GM21723 (cell line): ENCODE results near the gene SLX9.
"Not testable (repeated sequence)": the region's sequence is repeated elsewhere in the genome, so short reads cannot be mapped to it uniquely, and the experiment has no call there.

ENCODE experiments used
- ATAC-seq: cut with Tn5 transposase; IDR thresholded peaks from one replicate; pipeline ENCODE4 v1.9.1; 2021; ENCODE audit warnings: mild to moderate bottlenecking, moderate library complexity; ENCODE audit not compliant: unreplicated experiment

Gene SLX9

DNA sequence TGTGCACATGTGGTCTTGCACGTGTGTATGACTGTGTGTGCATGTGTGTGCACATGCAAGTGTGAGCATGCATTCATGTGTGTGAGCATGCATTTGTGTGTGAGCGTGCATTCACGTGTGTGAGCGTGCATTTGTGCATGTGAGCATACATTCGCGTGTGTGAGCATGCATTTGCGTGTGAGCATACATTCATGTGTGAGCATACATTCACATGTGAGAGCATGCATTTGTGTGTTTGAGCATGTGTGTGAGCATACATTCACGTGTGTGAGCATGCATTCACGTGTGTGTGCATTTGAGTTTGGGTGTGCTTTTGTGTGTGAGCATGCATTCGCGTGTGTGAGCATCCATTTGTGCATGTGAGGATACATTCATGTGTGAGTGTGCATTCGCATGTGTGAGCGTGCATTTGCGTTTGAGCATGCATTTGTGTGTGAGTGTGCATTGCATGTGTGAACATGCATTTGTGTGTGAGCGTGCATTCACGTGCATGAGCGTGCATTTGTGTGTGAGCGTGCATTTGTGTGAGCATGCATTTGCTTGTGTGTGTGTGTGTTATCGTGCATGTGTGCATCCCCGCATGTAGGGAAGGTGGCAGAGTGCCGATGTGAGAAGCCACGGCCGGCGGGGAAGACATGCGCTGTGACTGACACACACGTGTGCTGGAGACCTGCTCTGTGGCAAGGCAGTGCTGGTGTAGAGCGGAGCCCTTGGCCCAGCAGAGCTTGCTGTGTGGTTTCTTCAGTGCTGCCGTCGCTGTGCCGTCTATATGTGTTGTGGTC lies 37.4 kb upstream of the SLX9 start:
- no peak for ATAC-seq

DNA sequence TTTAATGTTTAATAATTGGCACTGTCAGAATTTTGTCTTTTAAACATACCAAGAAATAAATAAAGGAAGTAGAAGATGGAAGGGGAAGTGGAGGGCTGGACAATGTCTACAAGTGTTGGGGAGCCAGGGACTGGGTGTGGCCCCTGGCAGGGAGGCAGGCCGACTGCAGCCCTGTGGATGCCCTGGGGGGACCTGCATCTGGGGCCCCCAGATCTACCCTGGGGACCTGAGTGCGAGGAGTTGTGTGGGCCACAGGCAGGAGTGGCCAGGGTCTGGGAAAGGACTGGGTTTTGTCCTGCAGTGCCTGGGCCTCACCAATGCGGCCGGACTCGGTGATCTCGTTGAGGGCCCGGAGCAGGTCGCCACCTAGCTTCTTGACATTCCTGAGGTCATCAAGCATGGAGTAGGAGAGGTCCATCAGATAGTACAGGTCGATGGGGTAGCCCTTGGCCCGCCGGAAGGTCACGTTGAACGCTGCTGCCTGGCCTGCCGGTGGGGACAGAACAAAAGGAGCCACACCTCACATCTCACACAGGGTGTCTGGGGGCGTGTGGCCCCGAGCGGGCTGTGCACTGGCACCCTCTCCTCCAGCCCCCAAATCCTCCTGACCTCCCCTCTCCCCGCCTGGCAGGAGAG lies 36.7 kb upstream of the SLX9 start:
- ATAC-seq = no peak

DNA sequence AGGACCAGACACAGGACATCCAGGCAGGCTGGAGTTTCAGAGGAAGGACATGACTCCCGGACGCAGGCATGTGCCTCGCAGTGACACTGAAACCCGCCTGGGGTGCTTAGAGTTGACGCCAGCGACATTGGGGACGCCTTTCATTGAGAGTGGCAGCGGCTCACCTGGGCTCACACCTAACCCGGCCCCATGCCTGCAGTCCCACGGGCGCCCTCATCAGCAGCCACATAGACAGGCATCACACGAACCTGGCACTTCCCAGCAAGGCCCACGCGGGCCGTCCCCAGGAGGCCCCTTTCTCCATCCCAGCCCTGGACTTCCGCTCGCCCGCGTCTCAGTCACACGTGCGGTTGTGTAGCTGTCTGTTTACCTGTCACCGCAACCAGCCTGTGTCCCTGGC lies 36.1 kb upstream of the SLX9 start:
- ATAC-seq = no peak

DNA sequence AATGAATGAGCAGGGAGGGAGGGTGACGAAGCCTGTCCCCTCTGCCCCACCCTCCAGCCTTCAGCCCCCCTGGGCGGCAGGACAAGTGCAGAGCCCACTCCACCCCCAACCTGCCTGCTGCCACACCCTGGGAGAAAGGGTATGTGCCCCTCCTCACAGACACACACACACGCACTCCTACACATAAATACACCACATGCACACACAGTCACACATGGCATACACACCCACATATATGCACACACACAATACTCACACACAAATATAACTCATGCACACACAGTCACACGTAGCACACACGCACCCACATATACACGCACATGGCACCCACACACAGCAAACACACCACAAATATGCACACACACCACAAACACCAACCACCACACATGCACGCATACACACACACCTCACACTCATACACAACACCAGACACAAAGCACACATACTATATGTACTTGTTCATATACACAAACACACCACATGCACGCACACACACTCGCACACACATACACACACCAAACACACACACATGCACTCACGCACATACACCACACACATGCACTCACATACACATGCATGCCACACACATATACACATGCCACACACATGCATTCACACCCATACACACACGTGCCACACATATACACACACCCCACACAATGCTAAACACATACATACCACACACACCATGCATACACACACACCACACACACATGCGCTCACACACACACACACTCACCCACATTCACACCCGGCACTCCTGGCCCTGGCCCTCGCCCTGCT lies 35.5 kb upstream of the SLX9 start:
- no peak for ATAC-seq

DNA sequence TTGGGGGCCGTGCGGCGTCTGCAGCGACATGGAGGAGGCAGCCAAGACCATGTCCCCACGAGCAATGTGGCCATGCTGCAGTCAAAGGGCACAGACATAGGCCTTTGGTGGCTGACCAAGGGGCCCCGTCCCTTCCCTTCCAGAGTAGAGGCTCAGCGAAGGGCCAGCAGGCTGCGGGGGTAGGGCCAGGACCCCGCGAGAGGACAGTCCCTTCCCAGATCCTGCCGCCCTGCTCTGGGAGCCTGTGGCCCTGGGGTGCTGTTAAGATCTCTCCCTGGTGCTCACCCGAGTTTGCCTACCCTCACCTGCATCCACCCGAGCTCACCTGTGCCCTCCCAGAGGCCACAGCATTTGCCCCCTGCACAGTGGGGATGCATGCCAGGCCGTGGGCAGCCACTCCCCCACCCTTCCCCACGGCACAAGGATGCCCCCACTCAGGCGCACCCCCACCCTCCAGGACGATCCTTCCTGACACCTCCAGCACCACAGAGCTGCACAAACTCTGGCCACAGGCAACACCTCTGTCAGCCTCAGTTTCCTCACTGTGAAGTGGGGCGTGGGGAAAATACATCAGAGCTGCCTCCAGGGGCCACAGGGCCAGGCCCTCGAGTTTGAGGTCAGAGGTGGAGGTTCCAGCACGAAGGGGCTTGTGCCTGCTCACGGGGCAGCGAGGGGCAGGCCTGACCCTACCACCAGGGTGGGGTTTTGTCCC lies 34.7 kb upstream of the SLX9 start:
- ATAC-seq = no peak

DNA sequence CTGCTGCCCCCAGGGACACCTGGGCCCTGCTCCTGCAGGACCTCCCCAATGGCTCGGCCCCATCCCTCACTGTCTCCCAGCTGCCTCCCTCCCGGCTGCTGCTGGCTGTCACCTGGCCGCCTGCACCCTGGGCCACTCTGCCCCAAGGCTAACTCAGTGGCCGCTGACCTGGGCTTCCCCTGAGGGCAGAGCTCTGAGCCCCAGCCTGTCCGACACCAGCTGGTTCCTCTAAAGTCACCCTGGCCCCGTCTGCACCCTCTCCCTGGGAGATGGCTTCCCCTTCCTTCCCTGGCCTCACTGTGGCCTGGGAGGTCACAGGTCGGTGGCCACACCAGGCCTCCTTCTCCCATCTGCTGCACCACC lies 34.1 kb upstream of the SLX9 start:
- no peak for ATAC-seq

DNA sequence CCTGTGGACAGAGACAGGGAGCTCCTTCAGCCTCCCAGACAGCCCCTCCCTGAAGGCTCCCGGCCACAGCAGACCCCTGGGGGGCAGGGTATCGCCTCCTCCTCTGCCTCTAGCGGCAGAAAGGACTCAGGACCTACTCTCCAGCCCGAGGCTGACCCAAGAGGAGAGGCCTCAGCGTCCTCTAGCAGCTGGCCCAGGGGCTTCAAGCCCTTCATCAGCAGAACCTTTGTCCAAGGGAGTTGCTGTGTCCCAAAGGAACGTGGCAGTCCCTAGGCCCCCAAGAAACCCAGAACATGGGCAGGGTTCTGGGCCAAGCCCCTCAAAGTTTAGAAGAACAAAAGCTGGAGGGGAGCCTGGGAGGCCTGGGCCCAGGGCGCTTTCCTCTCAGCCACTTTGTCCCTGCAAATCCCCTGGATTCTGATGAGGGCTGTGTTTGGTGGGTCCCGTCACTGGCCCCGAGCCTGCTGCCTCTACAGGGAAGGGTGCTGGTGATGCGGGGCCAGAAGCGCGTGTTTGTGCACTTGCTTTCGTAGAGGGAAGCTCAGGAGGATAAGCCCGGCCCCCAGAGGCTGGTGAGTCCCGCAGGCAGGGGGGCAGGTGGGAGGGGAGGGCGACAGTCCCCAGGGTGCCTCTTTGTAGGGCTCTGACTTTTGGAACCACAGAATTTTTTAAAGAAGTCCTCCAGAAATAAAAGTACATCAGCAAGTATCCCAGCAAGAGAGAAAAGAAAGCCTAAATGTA lies 32.4 kb upstream of the SLX9 start:
- ATAC-seq = no peak

DNA sequence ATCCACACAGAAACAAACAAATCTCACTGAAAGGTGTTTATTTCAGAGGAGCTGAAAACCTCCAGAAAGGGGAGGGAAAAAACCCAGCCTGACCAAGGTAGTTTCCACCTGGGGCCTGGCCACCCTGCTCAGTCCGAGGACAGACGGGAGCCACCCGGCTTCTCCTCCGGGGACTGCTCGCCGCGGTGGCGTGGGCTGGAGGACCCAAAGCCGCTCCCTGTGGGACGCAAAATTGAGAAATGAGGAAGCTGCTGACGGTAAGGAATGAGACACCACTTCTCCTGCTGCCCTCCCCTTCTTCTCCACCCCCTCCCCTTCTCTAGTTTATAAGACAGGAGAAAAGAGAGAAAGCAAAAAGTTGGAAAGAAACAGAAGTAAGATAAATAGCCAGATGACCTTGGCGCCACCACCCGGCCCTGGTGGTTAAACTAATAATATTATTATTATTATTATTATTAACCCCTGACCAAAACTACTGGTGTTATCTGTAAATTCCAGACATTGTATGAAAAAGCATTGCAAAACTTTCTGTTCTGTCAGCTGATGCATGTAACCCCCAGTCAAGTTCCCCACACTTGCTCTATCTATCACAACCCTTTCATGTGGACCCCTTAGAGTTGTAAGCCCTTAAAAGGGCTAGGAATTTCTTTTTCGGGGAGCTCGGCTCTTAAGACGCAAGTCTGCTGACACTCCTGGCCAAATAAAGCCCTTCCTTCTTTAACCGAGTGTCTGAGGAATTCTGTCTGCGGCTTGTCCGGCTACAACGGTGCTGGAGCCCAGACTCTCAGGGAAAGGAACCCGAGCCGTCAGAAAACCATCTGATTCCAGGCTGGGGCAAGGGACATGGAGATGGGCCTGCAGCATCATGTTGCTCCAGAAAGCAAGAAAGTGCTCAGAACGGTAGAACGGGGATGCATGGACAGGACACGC lies 31.6 kb upstream of the SLX9 start:
- no peak for ATAC-seq

DNA sequence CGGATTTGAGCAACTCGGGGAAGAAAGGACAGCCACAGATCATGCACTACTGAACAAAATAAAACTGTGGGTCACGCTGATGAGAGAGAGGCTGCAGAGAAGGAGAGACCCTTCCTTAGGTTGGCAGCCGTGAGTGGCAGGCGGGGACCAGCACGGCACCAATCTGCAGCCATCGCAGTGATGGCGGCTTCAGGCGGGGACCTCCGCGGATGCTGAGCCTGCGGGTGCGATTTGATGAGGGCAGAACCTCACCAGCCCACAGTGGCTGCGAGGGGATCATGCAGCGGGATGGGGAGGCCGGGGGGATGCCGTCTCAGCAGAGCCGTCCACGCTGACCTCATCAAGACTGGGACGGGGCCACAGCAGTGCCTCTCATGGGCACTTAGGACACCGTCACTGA lies 30.9 kb upstream of the SLX9 start:
- ATAC-seq = no peak

DNA sequence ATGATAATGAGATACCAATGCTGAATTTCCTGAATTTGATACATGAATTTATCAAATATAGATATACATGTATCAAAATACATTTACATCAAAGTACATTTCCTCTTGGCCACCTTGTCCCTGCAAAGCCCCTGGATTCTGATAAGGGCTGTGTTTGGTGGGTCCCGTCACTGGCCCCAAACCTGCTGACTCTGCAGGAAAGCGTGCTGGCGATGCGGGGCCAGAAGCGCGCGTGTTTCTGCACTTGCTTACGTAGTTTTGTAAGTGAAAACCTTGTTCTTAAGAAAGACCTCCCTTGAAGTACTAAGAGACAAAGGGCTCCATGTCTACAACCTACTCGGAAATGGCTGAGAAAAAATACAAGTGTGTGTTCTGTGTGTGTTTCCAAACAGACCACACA lies 30.1 kb upstream of the SLX9 start:
- no peak for ATAC-seq

DNA sequence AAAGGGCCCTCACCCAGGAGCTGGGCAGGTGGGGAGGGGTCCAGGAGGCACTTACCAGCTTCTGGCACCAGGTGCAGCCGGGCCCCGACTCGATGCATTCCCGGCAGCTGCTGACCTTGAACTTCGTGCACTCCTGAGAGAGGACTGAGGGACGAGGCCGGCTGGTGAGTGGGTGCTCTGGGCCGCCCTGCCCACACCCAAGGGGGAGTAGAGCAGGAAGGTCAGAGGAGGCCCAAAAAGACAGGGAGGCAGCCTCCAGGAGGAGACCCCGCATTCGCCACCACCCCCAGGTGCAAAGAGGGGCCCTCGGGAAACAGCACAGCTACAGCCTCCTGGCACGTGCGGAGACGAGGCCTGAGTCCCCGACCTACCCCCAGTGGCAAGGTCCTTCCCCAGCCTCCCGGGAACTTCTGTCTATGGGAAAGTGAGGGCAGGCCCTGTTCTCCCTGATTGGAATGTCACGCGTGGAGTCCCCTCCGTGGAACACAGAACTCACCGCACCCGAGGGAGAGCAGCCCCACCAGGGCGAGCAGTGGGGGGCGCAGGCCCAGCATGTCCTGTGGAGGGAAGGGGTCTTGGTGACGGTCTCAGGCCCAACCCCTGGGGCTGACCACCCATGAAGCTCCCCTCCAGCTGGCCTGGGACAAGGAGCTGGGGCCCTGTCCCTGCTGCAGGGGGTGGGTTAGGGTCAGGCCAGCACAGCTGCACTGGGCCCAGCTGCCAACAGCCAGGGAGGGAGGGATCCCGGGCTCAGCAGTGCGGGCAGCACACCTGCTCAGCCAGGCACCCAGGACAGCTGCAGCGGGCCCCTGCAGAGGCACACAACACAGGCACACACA lies 29.4 kb upstream of the SLX9 start:
- no peak for ATAC-seq

DNA sequence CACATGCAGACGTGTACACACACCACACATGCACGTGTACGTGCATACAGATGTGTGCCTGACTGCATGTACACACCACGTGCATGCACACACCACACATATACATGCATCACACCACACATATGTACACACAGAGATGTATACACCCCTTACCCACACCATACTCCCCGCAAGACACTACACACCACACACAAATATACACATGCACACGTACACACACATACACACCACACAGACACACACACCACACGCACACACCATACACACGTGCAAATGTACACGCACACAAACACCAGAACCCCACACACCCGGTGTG lies 28.8 kb upstream of the SLX9 start:
- ATAC-seq = no peak

DNA sequence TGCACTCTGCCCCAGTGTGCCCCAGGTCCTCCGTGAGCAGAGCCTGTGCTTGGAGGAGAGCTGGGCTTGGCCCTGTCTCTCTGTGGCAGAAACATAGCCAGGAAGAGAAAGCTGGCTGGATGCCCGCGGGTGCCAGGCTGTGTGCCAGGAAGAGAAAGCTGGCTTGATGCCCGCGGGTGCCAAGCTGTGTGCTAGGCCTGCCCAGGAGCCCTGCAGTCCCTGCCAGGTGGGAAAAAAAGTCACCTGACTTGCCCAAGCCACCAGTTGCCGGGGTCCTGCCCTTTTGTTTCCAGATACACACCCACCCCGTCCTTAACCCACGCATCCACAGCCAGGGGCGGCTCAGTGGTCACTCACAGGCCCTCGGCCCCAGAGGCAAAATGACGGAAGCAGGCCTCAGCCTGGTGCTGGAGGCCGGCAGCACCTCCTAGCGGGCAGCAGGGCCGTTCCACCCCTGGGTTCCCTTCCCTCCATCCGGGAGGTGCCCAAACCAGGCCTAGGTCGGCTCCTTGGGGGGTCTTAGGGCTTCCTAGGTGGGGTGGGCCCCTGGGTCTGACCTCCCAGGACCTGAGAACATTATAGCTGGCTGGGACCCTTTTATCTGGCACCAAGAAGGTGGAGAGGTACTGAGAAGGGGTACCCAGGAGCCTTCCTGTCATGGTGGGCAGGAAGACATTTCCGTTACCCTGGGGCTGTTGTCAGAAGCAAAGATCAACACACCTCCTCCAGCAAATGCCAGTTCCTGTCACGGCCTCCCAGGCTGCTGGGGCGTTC lies 28.3 kb upstream of the SLX9 start:
- peak; percentile 41 for ATAC-seq

DNA sequence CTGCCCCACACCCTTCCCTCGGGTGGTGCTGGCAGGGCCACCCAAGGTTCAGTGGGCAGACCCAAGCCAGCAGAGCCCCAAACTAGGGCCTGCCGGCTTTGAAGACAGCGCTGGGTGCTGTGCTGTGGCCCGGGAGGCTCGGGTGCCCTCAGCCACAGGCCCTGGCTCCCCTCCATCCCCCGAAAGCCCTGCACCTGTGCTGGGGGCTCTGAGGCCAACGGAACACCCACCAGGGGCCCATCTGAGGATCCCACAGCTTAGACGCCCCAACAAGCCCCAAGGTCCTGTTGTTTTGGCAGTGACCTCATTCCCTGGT lies 27.7 kb upstream of the SLX9 start:
- ATAC-seq = no peak

DNA sequence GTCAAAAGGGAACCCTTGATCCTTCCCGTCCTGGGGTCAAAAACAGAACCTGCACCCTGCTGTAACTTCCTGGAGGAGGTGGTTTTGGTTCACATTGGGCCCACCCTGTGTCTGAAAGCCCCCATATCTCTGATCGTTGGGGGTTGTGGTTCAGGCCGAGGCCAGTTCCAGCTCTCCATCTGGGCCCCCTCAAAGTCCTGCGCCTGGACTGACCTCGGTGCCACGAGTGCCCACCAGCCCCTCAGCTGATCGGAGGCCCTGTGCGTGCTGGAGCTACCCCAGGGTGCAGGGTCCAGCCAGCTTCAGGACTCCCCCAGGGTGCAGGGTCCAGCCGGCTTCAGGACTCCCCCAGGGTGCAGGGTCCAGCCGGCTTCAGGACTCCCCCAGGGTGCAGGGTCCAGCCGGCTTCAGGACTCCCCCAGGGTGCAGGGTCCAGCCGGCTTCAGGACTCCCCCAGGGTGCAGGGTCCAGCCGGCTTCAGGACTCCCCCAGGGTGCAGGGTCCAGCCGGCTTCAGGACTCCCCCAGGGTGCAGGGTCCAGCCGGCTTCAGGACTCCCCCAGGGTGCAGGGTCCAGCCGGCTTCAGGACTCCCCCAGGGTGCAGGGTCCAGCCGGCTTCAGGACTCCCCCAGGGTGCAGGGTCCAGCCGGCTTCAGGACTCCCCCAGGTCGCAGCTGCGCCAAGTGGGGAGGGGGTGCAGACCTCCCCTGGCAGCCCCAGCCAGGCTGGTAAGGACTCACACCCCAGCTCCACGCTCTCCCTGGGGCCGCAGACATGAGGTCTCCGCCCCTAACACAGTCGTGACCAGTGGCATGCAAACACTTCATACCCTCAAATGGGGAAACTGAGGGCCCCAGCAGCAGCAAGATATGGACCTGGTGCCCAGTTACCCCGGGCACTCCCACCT lies 27.1 kb upstream of the SLX9 start:
- not testable (repeated sequence) for ATAC-seq

DNA sequence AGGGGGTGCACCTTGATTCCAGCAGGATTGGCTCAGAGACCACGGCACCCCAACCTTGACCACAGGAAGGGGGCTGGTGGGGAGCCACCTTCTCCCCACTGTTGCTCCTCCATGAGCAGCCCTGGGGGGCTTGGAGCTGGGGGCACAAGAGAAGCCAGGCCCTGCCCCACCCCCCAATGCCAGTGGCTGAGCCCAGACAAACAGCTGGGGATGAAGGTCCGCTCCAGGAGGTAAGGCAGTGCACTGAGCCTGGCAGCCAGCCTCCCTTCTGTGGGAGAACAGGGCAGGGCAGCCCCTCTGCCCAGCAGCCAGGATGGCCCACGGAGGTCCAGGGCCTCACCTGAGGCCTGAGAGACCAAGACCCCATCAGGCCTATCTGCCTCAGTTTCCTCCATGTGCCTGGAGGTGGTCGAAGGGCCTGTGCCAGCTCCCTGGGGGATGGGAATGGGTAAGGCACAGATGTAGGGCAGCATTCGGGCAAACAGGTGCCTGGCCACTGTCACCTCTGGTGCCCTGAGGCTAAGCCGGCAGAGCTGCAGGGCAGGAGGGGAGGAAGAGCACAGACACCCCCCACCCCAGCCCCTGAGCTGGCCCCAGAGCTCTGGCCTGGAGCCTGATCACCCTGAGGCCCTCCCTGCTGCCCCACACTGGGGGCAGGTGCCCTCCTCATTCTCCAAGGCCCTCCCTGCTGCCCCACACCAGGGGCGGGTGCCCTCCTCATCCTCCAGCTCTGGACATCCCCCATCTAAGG lies 26.2 kb upstream of the SLX9 start:
- no peak for ATAC-seq
